Adipocyte (in vitro differentiated cells): ENCODE results near the gene DEFB123.

Experiments
- DNase-seq: peaks from one replicate; pipeline ENCODE4 v3.0.0-alpha.2; 2015; ENCODE audit warnings: low read depth
- H3K27me3 ChIP-seq: replicated peaks from 2 replicates; pipeline ENCODE4 v1.7.0; 2013; ENCODE audit warnings: mild to moderate bottlenecking, low read length, moderate library complexity; ENCODE audit not compliant: control insufficient read depth, insufficient read depth
- H3K36me3 ChIP-seq: 2 replicates; pipeline ENCODE4 v1.7.0; 2013; ENCODE audit warnings: low read length, mild to moderate bottlenecking, moderate library complexity; ENCODE audit not compliant: control insufficient read depth, insufficient read depth, severe bottlenecking
- H3K4me1 ChIP-seq: 2 replicates; pipeline ENCODE4 v1.7.0; 2013; ENCODE audit warnings: mild to moderate bottlenecking, low read length, moderate library complexity; ENCODE audit not compliant: control insufficient read depth, insufficient read depth
- H3K4me3 ChIP-seq: 2 replicates; pipeline ENCODE4 v1.7.0; 2013; ENCODE audit warnings: mild to moderate bottlenecking, low read length, moderate library complexity
- H3K9ac ChIP-seq: 2 replicates; pipeline ENCODE4 v1.7.0; 2013; ENCODE audit warnings: mild to moderate bottlenecking, low read length, moderate library complexity
- H3K9me3 ChIP-seq: 2 replicates; pipeline ENCODE4 v1.7.0; 2013; ENCODE audit warnings: mild to moderate bottlenecking, low read length, moderate library complexity; ENCODE audit not compliant: control insufficient read depth

DEFB123 gene

GRCh38 chr20:31496761-31497295, 56.4 kb downstream of the DEFB123 start:
- no peak for DNase-seq
- Histone ChIP-seq H3K9me3 (no peaks in the 10 kb centered on the region), H3K4me3 (peak overlapping the region; percentile 12), H3K9ac (peak overlapping the region; percentile 34), H3K27me3 (no peaks in the 10 kb centered on the region), H3K36me3 (no peaks in the 10 kb centered on the region), H3K4me1 (peaks cover 30% of the 10 kb centered on the region)

GRCh38 chr20:31497838-31498540, 57.6 kb downstream of the DEFB123 start:
- Histone ChIP-seq H3K9ac (no peak overlapping the region), H3K4me1 (peaks cover 30% of the 10 kb centered on the region), H3K4me3 (no peak overlapping the region), H3K27me3 (no peaks in the 10 kb centered on the region), H3K36me3 (no peaks in the 10 kb centered on the region), H3K9me3 (no peaks in the 10 kb centered on the region)
- DNase-seq, result no peak
